Measurements from ENCODE around the gene SLC11A2. TPM values are rescaled to one million over a fixed set of nuclear protein-coding genes. Genes with fewer than 3 reads are reported as not detected.
"Not testable (repeated sequence)": the region's sequence is repeated elsewhere in the genome, so short reads cannot be mapped to it uniquely, and the experiment has no call there.

The SLC11A2 gene
- polyA plus RNA-seq, 12 donors, result 20.0 to 37.3 (median 25.5) TPM; not detected in 1

DNA sequence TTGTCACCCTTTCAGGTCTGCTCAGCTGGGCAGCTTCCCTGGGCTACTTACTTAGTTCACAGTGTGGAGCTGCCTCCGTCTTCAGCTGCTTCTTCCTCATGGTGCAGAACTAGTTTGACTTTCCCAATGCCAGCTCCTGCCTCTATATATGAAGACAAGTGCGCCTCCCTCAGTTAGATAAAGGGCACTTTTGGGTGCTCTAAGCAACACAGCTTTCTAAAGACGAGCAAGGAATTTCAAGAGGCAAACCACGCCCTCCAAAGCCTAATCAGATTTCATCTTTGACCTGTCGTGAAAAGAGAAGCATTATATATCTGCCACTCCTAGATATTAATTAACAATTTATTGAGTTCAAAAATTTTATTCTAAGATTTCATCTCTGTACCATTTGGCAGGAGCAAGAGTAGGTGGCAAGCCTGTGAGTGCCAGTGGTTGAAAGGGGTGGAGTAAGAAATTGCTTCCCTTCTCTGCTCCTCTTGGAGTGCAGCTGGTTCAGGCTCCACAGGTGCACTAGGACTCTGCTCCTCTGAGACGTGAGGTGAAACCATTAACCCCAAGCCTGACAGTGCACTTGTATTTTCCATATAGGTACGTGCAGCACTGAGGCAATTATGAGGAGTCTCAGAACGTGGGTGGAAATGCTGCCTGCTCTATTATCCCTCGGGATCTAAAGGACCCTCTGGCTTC, 2.1 kb upstream of the SLC11A2 start:
- DNase-seq, result no peak

GRCh38 chr12:51027342-51027835, 1.2 kb upstream of the SLC11A2 start:
- DNase-seq, result no peak

GRCh38 chr12:51025338-51025835, 797 bp downstream of the SLC11A2 start:
- DNase-seq, result peak; percentile 9

GRCh38 chr12:51023625-51024382, 2.4 kb downstream of the SLC11A2 start:
- DNase-seq, result no peak

- no peak for DNase-seq
Measured at GRCh38 chr12:51021694-51022093, 4.5 kb downstream of the SLC11A2 start.

DNA sequence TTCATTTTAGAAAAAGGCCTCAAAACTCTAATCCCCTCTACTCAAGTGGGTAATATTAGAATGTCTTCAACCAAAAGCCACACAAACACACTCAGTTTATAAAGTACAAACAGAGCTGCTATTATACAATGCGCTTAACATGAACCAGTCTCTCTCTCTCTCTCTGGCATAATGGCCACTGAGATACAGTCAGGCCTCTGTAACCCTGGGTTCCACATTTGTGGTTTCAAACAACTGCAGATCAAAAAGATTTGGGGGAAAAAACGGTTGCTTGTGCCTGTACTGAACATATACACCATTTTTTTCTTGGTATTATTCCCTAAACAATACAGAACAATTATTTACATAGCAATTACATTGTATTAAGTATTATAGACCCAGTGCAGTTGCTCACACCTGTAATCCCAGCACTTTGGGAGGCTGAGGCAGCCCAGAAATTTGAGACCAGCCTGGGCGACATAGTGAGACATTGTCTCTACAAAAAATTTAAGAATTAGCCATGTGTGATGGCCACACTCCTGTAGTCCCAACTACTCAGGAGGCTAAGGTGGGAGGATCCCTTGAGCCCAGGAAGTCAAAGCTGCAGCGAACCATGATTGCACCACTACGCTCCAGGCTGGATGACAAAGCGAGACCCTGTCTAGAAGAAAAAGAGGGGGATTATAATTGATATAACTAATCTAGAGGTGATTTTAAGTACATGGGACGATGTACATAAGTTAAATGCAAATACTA, 5.6 kb downstream of the SLC11A2 start:
- DNase-seq, result no peak

GRCh38 chr12:51019927-51020326, 6.3 kb downstream of the SLC11A2 start:
- no peak for DNase-seq

GRCh38 chr12:51018956-51019355, 7.2 kb downstream of the SLC11A2 start:
- DNase-seq, result no peak

- no peak for DNase-seq
Measured at GRCh38 chr12:51017452-51017851, 8.7 kb downstream of the SLC11A2 start.

- DNase-seq, result not testable (repeated sequence)
Measured at GRCh38 chr12:51014467-51014866, 11.7 kb downstream of the SLC11A2 start.

DNA sequence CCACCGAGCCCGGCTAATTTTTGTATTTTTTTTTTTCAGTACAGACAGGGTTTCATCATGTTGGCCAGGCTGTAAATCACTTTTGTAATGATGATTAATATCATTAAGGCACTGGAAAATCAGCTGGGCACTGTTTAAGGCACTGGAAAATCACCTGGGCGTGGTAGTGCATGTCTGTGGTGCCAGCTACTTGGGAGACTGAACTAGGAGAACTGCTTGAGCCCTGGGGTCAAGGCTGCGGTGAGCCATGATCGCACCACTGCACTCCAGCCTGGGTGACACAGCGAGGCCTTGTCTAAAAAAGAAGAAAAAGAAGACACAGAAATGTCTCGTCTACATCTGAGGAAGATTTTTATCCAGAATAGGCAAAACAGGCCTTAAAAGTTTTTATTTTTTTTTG, 12.7 kb downstream of the SLC11A2 start:
- no peak for DNase-seq

GRCh38 chr12:51012570-51013236, 13.5 kb downstream of the SLC11A2 start:
- DNase-seq, result no peak

- DNase-seq, result no peak
Measured at GRCh38 chr12:51011955-51012354, 14.2 kb downstream of the SLC11A2 start.

GRCh38 chr12:51009056-51009440, 17.1 kb downstream of the SLC11A2 start:
- no peak for DNase-seq

DNA sequence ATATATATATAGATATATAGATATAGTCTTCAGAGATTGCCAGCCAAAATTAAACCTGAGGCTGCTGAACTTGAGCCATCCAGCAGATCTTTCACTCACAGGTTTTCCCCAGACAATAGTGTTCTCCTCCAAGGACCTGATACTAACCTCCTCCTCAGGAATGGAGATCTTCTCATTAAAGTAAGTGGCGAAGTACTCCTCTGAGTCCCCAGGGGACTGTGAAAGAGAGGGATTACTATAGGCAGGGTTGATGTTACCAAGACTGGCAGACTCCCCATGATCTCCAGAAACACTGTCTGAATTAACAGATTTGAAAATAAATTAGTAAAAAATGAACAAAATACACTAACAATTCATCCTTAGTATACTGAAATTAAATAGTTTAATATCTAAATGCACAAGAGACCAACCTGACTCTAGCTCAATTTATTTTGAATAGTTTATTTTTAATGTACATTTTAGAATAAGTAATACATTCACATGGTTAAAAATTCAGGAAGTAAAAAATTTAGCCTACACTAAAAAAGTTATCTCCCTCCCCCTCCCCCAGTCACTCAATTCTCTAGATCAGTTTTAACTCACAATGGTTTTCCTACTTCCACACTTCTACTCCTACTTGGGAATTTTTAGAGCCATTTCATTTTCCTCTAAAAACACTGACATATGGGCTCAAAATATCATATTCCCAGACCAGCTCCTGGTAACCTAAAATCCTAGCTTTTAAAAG, 17.7 kb downstream of the SLC11A2 start:
- DNase-seq, result no peak

GRCh38 chr12:51005671-51006070, 20.5 kb downstream of the SLC11A2 start:
- DNase-seq, result no peak

DNA sequence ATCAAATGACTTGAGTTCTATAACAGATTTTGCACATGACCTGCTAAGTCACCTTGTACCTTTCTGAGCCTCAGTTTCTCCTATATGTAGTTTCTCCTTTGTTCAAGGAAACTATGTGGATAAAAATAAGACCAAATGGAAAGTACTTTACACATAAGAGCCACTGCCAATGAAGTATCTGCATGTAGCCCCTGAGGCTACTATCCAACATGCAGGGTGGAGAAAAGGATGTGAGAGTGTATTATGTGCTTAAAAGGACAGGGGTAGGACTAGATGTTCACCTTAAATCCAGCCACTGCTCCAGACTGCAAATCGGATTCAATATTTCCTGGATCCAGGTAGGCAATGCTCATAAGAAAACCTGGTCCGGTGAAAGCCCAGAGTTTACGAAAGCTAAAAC, 21.2 kb downstream of the SLC11A2 start:
- no peak for DNase-seq

GRCh38 chr12:51004504-51004903, 21.7 kb downstream of the SLC11A2 start:
- DNase-seq, result no peak

DNA sequence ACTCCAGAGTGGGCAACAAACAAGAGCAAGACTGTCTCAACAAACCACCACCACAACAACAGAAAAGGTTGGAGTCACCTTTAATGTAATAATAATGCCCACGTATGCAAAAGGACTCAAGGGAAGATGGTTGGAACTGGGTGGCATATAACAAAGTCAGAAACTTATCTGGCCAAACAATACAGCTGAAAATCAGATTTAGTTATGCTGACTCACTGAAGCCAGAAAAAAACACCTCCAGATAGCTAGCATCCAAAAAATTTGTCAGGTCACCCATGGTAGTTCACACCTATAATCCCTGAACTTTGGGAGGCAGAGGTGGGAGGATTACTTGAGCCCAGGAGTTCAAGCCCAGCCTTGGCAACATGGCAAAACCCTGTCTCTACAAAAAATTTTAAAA, 24.4 kb downstream of the SLC11A2 start:
- no peak for DNase-seq

DNA sequence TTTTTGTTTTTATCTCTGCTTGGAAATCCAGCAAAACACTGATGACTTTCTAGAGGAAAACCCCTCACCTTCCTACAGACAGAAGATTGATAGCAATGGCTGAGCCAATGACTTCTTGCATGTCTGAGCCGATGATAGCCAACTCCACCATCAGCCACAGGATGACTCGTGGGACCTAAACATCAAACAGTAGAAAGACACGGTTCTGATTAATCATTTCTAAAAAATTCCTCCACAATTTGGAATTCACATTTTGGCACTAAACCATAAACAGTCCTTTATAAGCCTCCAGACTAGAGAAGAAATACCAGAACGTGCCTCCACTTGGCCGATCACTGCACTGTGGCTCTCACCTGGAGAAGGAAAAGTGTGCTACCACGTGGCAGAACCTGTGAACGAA, 25.9 kb downstream of the SLC11A2 start:
- DNase-seq, result no peak

- DNase-seq, result no peak
Measured at GRCh38 chr12:50999093-50999492, 27.1 kb downstream of the SLC11A2 start.

Measured in muscle of arm (tissue), 12 donors.